Mucosa of descending colon (tissue), 3 donors: ENCODE data around the gene AVPR2. TPM values are rescaled to one million over a fixed set of nuclear protein-coding genes. Genes with fewer than 3 reads are reported as not detected.

Experiments
- ATAC-seq: fragments of 200-7000 bp; cut with Tn5 transposase; one replicate; pipeline ENCODE4 v1.9.1; 2020; ENCODE audit warnings: mild to moderate bottlenecking, moderate library complexity
- DNase-seq, 3 donors: peaks; one replicate each; pipeline ENCODE4 v3.0.0-alpha.2; 2020
- H3K36me3 ChIP-seq: fragments of 200-600 bp; one replicate; pipeline ENCODE4 v1.8.0; 2021; ENCODE audit warnings: low read depth, mild to moderate bottlenecking
- H3K4me1 ChIP-seq: fragments of 200-600 bp; one replicate; pipeline ENCODE4 v1.8.0; 2021; ENCODE audit warnings: low read depth, mild to moderate bottlenecking
- H3K4me3 ChIP-seq: fragments of 200-600 bp; one replicate; pipeline ENCODE4 v1.8.0; 2021; ENCODE audit warnings: mild to moderate bottlenecking
- H3K9me3 ChIP-seq: fragments of 200-600 bp; one replicate; pipeline ENCODE4 v1.8.0; 2021; ENCODE audit warnings: mild to moderate bottlenecking
- CTCF ChIP-seq: fragments of 200-600 bp; IDR thresholded peaks from one replicate; pipeline ENCODE4 v1.8.0; 2022; ENCODE audit warnings: antibody characterized with exemption, mild to moderate bottlenecking
- intact Hi-C, 2 donors: fragments of 100-400 bp; cut with DNase I in 1 of 2; cut with micrococcal nuclease in 1 of 2; formaldehyde crosslinking; loops; one replicate each; pipeline versions ENCODE4 v1.11.0 to v1.11.1; 2022; cut with DNase I, micrococcal nuclease
- total RNA-seq, 3 donors: library from RNA; stranded (reverse); fragmentation: NEBNext Ultra II Directional in 2 of 3; extraction: Animal tissue kit (Norgen Biotek cat#: 25700) in 2 of 3; gene quantifications; one replicate each; pipeline versions ENCODE4 v1.2.1 to v1.2.4, GENCODE V29; 2021 to 2023
- donor health status: DM: no; HTN: no; CAD: no; lungs with moderate emphysema.
- donor health status: DM: no; HTN: no; CAD: no.
- donor health status: DM: no; HTN: yes; CAD: no.

Gene AVPR2
- total RNA-seq, 3 donors from 2014 or later = 0.43 to 0.78 (median 0.54) TPM

DNA sequence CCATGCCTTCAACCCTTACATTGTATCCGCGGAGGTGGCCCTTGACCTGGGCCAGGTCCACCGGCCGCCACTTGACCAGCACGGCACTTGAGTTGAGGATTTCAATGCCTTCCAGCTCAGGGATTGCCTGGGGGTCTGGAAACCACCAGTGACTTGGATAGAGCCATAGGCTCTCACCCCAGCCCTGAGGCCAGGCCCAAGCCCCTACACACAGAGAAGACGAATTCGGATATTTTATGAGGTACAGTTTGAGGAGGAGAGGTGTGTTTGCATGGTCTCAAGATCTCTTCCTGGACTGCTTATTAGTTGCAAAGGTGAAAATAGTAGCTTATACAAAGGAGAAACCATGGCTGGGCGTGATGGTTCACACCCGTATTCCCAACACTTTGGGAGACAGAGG, 38.8 kb upstream of the AVPR2 start:
- DNase-seq = no peak
- H3K9me3 ChIP-seq = no peaks in the 10 kb centered on the region
- TF ChIP-seq CTCF = no peak
- intact Hi-C loops = no loop called here
- no peaks in the 10 kb centered on the region for H3K4me1 ChIP-seq
- ATAC-seq = no peak
- no peaks in the 10 kb centered on the region for H3K36me3 ChIP-seq
- no peak overlapping the region for H3K4me3 ChIP-seq

- DNase-seq (no peak), ATAC-seq (no peak)
- TF ChIP-seq CTCF = no peak
- H3K9me3 ChIP-seq = no peaks in the 10 kb centered on the region
- H3K4me3 ChIP-seq = no peak overlapping the region
- H3K4me1 ChIP-seq = no peaks in the 10 kb centered on the region
- no peaks in the 10 kb centered on the region for H3K36me3 ChIP-seq
- intact Hi-C loops = no loop called here
These were observed 38.0 kb upstream of the AVPR2 start for GRCh38 chrX:153866302-153867019.

- Histone ChIP-seq H3K4me1 (no peaks in the 10 kb centered on the region), H3K36me3 (no peaks in the 10 kb centered on the region), H3K9me3 (no peaks in the 10 kb centered on the region), H3K4me3 (no peak overlapping the region)
- intact Hi-C loops = no loop called here
- no peak for DNase-seq
- TF ChIP-seq CTCF = no peak
- no peak for ATAC-seq
These were observed 37.3 kb upstream of the AVPR2 start for GRCh38 chrX:153867139-153867538.

DNA sequence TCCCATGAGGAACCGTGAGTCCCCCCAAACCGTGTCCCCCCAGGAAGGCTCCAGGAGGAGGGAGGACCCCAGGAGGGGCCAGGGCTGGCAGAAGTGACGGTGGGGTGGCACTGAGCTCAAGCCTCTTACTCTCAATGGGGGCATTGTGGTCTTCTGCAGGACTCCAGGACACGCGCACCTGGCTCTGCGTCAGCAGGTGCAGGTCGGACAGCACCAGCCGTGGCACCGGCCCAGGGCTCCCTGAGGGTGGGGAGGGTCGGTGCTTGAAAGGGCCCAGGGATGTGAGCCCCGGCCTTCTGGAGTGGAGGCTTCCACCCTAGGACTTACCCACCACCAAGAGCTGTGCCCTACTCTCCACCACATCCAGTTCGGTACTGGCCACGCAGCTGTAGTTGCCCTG, 36.8 kb upstream of the AVPR2 start:
- no peak for ATAC-seq
- intact Hi-C loops = no loop called here
- DNase-seq = no peak
- Histone ChIP-seq H3K9me3 (no peaks in the 10 kb centered on the region), H3K36me3 (no peaks in the 10 kb centered on the region), H3K4me3 (no peak overlapping the region), H3K4me1 (no peaks in the 10 kb centered on the region)
- no peak for TF ChIP-seq CTCF

GRCh38 chrX:153868576-153869472, 35.6 kb upstream of the AVPR2 start:
- H3K9me3 ChIP-seq = no peaks in the 10 kb centered on the region

More at GRCh38 chrX:153868576-153869472, 35.6 kb upstream of the AVPR2 start:
- ATAC-seq = no peak
- Histone ChIP-seq H3K4me1 (no peaks in the 10 kb centered on the region), H3K4me3 (no peak overlapping the region), H3K36me3 (no peaks in the 10 kb centered on the region)
- TF ChIP-seq CTCF = no peak
- DNase-seq = no peak
- intact Hi-C loops = no loop called here
